ENCODE data around the gene PGAP3.

Gene PGAP3

DNA sequence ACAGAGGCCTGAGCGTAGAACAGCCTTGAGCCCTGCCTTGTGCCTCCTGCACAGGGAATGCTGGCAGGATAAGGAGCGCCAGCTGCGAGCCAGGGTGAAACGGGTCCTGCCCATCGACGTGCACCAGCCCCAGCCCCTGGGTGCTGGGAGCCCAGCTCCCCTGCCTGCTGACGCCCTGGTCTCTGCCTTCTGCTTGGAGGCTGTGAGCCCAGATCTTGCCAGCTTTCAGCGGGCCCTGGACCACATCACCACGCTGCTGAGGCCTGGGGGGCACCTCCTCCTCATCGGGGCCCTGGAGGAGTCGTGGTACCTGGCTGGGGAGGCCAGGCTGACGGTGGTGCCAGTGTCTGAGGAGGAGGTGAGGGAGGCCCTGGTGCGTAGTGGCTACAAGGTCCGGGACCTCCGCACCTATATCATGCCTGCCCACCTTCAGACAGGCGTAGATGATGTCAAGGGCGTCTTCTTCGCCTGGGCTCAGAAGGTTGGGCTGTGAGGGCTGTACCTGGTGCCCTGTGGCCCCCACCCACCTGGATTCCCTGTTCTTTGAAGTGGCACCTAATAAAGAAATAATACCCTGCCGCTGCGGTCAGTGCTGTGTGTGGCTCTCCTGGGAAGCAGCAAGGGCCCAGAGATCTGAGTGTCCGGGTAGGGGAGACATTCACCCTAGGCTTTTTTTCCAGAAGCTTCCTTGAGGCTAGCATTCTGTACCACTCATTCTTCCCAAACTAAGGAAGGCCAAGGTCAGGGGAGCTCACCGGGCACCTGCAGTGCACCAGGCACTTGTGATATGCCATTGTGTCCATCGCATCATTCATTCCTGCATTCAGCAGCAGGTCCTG lies 17.7 kb downstream of the PGAP3 start:
- DNase-seq = no peak

DNA sequence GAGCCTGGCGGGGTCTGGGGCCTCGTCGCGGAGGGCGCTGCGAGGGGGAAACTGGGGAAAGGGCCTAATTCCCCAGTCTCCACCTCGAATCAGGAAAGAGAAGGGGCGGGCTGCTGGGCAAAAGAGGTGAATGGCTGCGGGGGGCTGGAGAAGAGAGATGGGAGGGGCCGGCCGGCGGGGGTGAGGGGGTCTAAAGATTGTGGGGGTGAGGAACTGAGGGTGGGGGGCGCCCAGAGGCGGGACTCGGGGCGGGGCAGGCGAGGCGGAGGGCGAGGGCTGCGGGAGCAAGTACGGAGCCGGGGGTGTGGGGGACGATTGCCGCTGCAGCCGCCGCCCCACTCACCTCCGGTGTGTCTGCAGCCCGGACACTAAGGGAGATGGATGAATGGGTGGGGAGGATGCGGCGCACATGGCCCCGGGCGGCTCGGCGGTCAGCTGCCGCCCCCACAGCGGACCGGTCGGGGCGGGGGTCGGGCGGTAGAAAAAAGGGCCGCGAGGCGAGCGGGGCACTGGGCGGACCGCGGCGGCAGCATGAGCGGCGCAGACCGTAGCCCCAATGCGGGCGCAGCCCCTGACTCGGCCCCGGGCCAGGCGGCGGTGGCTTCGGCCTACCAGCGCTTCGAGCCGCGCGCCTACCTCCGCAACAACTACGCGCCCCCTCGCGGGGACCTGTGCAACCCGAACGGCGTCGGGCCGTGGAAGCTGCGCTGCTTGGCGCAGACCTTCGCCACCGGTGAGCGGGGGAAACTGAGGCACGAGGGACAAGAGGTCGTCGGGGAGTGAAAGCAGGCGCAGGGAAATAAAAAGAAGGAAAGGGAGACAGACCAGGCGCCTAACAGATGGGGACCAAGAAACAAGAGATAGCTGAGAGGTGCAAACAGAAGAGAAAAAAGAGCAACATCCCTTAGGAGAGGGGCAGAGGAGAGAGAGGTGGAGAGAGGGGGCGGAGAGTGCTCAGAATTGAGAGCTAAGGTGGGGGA lies 19.6 kb downstream of the PGAP3 start, which contains the start of gene PNMT:
Gene PNMT (plus strand): TSS at position 509 of the 980 bp plus-strand sequence. CDS start 23 bp downstream, at position 532.
- DNase-seq = peak; percentile 64 to 71

DNA sequence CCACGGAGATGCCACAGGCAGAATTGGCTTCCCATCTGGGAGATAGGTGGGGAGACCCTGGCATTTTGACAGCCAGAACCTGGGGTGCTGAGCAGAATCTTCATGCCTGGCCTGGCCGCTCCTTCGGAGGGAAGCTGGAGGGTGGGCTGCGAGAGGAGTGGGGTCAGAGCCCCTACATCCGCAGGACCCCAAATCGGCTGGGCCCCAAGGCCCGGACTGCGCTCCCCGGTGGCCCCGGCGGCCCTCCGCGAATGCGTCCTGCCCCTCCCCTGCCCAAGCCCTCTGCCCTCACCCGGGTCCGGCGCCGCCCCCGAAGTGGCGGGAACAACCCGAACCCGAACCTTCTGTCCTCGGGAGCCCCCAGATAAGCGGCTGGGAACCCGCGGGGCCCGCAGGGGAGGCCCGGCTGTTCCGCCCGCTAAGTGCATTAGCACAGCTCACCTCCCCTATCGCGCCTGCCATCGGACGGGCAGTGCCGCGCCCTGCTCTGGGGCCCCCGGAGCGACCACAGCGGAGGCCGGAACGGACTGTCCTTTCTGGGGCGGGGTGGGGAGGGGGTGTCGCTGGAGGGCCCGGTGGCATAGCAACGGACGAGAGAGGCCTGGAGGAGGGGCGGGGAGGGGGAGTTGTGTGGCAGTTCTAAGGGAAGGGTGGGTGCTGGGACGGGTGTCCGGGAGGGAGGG lies 20.5 kb downstream of the PGAP3 start:
- peak in 1 of 2 donors; percentile 21 for DNase-seq

DNA sequence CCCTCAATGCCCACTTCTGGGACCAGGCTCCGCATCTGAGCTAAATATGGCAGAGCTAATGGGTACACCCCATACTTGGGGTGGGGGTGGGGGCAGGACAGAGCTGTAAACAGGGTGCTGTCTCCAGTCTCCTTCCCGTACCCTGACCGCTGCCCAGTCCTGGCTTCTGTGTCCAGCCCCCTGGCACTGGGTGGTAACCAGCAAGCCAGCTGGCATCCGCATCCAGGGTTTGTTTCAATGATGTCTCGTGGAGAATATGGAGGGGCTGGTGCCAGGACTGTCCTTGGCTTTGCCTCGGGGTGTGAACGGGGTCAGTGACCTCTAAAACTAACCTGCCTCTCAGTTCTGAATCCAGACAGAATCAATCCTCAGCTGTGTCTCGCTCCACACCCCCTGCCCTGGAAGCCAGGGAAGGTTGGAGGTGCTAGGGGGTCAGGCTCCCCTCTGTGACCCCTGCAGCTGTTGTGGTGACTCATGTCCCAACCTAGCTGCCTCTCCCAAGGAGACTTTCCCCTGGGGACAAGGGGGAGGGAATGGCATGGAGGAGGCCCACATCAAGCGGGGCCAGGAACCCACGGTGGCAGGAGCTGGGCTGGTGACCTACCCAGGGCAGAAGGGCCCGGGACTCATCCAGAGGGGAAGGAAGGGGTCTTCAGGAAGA lies 21.1 kb downstream of the PGAP3 start:
- no peak for DNase-seq

DNA sequence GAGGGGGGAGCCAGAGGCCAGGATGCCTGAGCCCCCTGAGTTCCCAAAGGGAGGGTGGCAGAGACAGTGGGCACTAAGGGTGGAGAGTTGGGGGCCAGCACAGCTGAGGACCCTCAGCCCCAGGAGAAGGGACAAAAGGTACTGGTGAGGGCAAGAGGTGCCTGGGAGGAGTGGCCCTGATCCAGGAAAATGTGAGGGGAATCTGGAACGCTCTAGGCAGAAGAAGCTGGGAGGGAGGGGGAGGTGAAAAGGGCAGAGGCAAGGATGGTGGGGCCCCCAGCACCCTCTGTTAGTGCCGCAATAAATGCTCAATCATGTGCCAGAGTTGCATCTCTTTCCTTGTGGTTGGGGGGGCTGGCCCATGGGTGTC lies 21.6 kb downstream of the PGAP3 start:
- DNase-seq = no peak

DNA sequence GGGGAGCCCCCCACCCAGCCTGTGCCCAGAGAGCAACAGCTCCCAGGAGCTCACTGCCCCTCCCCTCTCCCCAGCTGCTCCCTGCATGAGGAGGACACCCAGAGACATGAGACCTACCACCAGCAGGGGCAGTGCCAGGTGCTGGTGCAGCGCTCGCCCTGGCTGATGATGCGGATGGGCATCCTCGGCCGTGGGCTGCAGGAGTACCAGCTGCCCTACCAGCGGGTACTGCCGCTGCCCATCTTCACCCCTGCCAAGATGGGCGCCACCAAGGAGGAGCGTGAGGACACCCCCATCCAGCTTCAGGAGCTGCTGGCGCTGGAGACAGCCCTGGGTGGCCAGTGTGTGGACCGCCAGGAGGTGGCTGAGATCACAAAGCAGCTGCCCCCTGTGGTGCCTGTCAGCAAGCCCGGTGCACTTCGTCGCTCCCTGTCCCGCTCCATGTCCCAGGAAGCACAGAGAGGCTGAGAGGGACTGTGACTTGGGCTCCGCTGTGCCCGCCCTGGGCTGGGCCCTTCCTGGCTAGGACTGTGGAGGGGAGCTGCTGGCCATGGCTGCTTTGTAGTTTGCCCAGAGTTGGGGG lies 22.1 kb downstream of the PGAP3 start:
- no peak for DNase-seq

DNA sequence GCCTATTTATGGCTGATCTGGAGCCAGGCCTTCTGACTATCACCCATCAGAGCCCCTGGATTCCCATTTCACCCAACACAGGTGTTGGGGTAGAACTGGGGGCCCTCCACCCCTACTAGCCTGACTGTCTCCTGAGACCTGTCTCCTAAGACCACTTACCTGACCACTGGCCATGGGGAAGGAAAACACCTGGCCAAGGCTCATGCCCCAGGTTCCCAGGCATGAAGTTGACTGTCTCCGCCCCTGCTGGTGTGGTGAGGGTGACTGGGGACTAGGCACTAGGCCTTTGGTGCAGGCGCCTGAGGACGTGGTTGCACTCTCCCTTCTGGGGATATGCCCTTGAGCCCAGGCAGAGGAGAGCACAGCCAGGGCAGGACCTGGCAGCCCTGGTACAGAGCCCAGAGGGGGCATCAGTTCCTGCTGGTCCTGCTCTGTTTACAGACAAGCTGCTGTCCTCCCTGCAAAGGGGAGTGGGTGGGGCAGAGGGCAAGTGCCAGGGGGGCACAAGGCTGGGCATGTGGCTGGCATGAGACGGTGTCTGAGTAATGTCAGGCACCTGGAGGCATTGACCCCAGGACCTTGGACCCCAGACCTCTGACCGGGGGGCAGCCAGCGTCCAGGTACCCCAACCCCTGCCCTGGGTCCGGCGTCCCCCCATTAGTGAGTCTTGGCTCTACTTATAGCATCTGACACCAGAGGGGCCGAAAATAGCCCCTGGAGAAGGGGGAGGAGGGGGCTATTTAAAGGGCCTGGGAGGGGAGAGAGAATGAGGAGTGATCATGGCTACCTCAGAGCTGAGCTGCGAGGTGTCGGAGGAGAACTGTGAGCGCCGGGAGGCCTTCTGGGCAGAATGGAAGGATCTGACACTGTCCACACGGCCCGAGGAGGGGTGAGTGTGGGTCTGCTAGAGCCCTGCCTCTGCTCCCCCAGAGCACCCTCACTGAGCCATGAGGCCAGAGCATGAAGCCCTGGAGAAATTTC lies 23.0 kb downstream of the PGAP3 start, which contains the start of gene TCAP:
Gene TCAP (plus strand): TSS at position 769 of the 981 bp plus-strand sequence. CDS start 11 bp downstream, at position 780.
- no peak for DNase-seq

DNA sequence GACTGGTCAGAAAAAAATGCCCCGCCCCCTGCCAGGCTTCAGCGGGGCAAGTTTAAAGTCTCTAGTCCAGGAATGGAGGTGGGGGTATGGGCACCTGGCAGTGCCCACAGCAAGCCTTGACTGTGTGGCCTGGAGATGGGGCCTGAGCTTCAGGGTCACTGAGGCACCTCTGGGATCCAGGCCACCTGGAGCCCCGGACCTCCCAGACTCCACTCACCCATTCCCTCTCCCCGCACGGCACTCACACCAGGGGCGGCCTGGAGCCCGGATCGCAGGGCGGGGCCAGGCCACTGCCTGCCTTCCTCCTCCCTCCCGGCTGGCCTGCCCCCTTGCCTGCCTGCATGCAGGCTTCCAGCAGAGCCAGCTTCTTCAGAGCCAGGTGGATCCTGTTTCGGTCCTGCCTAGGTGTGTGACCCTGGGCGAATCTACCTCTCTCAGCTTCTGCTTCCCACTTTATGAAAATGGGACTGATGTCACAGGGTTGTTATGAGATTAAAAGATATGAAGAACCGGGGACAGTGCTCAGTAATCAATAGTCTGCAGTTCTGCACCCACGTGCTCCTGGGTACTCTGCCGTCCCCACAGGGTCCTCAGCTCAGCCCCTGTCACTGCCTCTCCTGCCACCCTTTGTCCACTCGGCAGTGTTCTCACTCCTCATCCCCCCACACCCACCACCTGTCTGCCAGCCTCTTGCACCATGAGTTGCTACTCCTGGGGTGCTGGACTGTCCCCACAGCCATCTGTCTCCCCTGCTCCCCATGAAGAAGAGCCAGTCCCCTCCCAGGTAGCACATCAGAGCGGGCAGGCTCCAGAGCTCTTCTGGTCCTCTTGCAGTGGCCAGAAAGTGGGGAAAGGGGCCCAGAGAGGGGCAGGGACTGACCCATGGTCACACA lies 23.9 kb downstream of the PGAP3 start:
- DNase-seq = no peak

DNA sequence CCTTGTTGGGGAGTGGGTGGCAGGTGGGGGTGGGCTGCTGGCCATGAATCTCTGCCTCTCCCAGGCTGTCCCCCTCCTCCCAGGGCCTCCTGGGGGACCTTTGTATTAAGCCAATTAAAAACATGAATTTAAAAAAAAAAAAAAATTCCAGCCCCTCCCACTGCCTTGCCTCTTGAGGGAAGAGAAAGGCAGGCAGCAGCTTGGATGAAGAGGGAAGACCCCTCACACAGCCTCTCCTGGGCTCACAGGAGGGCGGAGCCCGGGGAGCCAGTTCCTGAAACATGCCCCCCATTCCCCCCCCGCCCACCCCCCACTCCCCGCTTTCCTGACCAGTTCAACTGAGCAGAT lies 24.5 kb downstream of the PGAP3 start:
- no peak for DNase-seq

DNA sequence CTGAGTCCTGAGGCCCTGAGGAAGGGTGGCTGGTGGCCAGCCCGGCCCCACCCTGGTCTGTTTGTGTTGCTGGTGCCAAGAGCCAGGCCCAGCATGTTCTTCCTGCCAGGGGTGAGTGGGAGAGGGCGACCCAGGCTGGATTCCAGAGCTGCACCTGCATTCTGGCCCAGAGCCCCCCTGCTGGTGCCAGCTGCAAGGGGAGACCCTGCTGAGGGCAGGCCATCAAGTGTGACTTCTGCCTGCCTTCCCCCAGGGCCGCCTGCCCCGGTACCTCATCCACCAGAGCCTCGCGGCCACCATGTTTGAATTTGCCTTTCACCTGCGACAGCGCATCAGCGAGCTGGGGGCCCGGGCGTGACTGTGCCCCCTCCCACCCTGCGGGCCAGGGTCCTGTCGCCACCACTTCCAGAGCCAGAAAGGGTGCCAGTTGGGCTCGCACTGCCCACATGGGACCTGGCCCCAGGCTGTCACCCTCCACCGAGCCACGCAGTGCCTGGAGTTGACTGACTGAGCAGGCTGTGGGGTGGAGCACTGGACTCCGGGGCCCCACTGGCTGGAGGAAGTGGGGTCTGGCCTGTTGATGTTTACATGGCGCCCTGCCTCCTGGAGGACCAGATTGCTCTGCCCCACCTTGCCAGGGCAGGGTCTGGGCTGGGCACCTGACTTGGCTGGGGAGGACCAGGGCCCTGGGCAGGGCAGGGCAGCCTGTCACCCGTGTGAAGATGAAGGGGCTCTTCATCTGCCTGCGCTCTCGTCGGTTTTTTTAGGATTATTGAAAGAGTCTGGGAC lies 25.1 kb downstream of the PGAP3 start:
- DNase-seq = no peak

DNA sequence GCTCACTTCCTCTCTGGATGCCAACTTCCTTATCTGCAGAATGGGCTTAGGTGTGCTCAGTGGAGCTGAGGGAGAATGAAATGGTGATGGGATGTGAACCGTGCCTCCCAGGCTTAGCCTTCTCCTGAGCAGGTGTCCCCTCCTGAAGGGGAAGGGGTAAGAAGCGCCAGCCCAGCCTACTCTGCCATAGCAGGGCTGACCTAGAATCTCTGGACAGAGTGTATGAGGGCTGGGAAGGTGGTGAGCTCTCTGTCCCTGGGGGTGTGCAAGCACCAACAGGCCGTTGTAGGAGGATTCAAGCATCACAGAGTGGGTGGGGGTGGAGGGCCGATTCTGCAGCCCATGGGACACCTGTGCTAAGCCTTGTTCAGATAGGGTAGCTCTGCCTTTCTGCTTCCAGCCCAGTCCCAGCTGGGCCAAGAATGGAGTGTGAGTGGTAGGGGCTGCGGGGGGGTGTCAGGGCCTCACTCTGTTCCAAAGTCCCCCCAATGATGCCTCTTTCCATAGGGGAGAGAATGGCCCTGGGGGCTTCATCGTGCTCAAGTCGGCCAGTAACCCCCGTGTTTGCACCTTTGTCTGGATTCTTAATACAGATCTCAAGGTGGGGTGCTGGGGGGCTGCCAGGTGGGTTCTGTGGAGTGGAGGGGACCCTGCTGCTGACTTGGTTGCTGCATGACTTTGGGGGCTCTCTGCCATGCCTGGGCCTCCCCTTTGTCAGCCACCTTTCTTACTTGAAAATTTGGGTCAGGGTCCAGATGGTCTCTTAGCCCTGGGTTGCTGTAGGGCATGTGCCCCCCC lies 25.9 kb downstream of the PGAP3 start:
- no peak for DNase-seq

DNA sequence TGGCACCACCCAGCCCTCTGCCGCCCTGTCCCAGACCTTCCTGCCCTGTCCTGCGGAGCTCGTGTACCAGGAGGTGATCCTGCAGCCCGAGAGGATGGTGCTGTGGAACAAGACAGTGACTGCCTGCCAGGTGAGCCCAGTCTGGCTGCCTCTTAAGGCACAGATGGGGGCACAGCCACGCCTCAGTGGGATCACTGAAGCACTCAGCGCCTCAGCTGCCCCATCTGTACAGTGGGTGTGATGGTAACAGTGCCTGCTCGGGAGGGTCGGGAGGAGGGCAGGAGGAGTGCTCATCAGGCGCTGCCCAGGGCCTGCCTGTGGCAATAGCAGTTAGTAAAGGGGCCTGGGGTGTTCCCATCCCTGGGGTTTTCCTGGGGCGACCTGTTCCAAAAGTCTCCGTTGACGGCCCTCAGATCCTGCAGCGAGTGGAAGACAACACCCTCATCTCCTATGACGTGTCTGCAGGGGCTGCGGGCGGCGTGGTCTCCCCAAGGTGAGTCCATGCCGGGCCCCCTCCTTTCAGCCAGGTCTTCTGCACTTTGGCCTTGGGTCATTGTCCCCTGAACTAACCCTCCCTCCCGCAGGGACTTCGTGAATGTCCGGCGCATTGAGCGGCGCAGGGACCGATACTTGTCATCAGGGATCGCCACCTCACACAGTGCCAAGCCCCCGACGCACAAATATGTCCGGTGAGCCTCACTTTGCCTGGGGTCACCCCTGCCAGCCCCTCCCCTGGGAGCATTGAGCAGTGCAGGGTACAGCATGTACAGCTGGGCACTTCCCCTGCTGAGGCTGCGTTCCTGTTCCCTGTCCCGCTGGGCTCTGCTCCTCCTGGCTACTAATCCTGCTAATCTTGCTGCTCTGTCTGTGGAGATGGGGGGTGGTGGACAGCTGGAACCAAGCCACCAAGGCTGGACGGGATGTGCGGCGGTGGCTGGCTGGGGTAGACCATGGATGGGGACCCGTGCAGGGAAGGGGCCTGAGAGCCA lies 27.2 kb downstream of the PGAP3 start:
- DNase-seq = no peak

DNA sequence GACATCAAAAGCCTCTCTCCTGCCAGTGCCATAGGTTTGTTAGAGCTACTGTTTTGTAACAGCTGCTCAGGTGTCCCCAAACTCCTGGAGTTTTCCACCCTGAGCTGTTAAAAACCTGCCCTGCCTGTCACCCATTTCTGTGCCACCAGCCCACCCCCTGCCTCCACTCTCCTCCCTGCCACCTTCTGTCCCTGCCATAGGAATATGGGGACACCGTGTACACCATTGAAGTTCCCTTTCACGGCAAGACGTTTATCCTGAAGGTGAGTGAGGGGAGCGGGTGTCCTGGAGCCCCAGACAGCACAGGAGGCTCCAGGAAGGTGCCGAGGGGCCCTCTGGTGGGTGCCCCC lies 27.9 kb downstream of the PGAP3 start:
- no peak for DNase-seq

DNA sequence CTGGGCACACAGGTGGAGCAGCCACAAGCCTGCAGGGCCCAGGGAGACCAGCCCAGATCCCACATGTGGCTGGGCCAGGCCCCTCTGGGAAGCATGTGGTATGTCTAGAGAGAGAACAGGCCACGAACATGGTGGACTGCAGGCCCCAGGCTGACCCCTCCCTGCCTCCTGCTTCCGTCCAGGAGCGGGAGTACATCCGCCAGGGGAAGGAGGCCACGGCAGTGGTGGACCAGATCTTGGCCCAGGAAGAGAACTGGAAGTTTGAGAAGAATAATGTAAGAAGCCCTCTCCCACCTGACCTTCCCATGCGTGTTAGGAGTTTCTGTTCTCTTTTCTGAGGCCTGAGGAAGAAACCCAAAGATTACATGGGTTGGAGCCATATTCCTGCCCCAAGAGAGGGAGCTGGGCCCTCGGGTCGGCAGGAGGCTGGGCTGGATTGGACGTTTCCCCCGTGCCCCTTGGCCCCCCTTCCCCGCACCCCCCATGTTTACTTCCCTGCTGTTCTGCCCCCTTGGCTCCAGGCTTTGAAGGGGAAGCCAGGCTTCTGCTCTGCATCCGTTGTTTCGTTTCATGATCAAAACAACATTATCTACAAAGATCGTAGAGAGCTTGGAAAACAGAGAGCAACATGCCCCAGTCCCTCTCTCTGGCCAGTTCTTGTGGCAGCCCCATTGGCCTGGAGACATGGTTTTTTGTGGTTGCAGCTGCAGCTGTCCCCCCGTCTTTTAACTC lies 28.4 kb downstream of the PGAP3 start:
- DNase-seq = no peak

DNA sequence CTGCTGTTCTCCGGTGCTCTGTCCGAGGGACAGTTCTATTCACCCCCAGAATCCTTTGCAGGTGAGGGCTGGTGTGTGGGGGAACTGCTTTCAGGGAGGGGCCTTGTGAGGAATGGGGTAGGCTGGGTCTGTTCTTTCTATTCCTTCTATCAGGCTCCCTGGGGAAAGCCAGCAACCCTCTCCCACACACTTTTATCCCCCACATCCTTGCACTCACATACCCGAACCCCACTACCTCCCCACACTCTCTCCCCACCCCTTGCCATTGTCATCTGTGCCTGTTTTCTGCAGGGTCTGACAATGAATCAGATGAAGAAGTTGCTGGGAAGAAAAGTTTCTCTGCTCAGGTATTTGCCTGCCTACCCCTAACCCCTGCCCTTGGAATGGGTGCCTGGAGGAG lies 29.1 kb downstream of the PGAP3 start:
- DNase-seq = no peak

DNA sequence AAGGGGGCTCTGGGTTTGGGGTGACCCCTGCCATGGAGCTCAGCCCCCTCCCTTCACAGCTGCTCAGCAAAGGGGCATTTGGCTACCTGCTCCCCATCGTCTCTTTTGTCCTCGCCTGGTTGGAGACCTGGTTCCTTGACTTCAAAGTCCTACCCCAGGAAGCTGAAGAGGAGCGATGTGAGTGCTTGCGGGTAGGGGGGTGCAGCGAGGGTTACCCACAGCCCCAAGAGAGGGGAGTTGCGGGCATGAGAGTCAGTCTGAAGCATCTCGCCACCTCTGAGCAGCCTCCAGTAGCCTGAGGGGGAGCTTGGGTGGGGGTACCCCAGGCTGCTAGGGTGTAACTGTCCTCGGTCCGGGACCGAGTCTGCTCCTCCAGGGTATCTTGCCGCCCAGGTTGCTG lies 29.5 kb downstream of the PGAP3 start:
- DNase-seq = no peak

All from CD4-positive, alpha-beta T cell treated with Interferon alpha-2 for 1 hour (primary cell).